ENCODE measurements around the gene C1QTNF5. TPM values are rescaled to one million over a fixed set of nuclear protein-coding genes. Genes with fewer than 3 reads are reported as not detected.

The C1QTNF5 gene
- polyA plus RNA-seq, 2 of the 4 experiments (the other 2 are of a cell fraction) = not detected

GRCh38 chr11:119378851-119379465 lies 38.3 kb upstream of the C1QTNF5 start:
- 47% methylated on average over 10 of the region's 10 CpGs for WGBS (ENCODE audit: missing lambda C conversion rate)
- ChIA-PET POLR2A (no interaction called here), CTCF (interaction anchor here (1.1 to 20.0 kb wide), 9 partner anchors 11 to 209 kb away, joined by 3 to 341 read pairs (median 12); partner anchors contain the start of genes C1QTNF5, MFRP and RNF26)
- Histone ChIP-seq H3K4me2 (no peak overlapping the region), H3K9me3 (no peaks in the 10 kb centered on the region), H3K4me3 (no peak overlapping the region), H3K27ac (no peak overlapping the region), H3K4me1 (peaks cover 10% of the 10 kb centered on the region; the same call in 1 of the 3 replicates)
- no peak for FAIRE-seq
- no peak for DNase-seq (ENCODE audit: low read depth in 1 of 2, low spot score in 1 of 2)
- no peak for TF ChIP-seq CTCF (IDR thresholded peaks at IDR 0.05)
- TF ChIP-seq MYC (IDR thresholded peaks at IDR 0.05; ENCODE audit: borderline replicate concordance, low read length) = no peak
- no peak for TF ChIP-seq CEBPB (IDR thresholded peaks at IDR 0.05)
- TF ChIP-seq FOSB (CRISPR knock-in tag; IDR thresholded peaks at IDR 0.05) = no peak
- no peak for ATAC-seq

GRCh38 chr11:119377961-119378667 lies 37.4 kb upstream of the C1QTNF5 start:
- CTCF ChIA-PET = interaction anchor here (1.1 to 20.0 kb wide), 7 partner anchors 13 to 97 kb away, joined by 3 to 341 read pairs (median 12); partner anchors contain the start of genes C1QTNF5, MFRP and RNF26
- POLR2A ChIA-PET = no interaction called here
- H3K27ac ChIP-seq = no peak overlapping the region
- no peak overlapping the region for H3K4me2 ChIP-seq
- H3K4me3 ChIP-seq = no peak overlapping the region
- no peak for DNase-seq (ENCODE audit: low read depth in 1 of 2, low spot score in 1 of 2)
- no peak for TF ChIP-seq SMC3 (IDR thresholded peaks at IDR 0.05)
- TF ChIP-seq RFX5 (IDR thresholded peaks at IDR 0.05) = no peak
- TF ChIP-seq ATOH8 (CRISPR knock-in tag; IDR thresholded peaks at IDR 0.05; ENCODE audit: low read depth) = no peak
- TF ChIP-seq FOSB (CRISPR knock-in tag; IDR thresholded peaks at IDR 0.05) = no peak
- TF ChIP-seq ZSCAN20 (CRISPR knock-in tag; IDR thresholded peaks at IDR 0.05) = no peak
- no peak for TF ChIP-seq RNF2 (IDR thresholded peaks at IDR 0.05; ENCODE audit: borderline replicate concordance, low read depth)
- no peak for TF ChIP-seq RAD21 (conservative IDR thresholded peaks at IDR 0.05 in 1 of 2, IDR thresholded peaks at IDR 0.05 in 1 of 2)
- no peak for TF ChIP-seq NFE2L2 (conservative IDR thresholded peaks at IDR 0.05; ENCODE audit: low read length)
- no peak for TF ChIP-seq BHLHE40 (IDR thresholded peaks at IDR 0.05; ENCODE audit: low read depth, low read length)
- no peak for TF ChIP-seq EHMT2 (IDR thresholded peaks at IDR 0.05; ENCODE audit: low read depth)
- TF ChIP-seq MAX (IDR thresholded peaks at IDR 0.05) = no peak
- no peak for TF ChIP-seq POLR2A (IDR thresholded peaks at IDR 0.05; ENCODE audit: low read length)
- TF ChIP-seq JUN (IDR thresholded peaks at IDR 0.05) = no peak
- no peak for TF ChIP-seq CBX2 (IDR thresholded peaks at IDR 0.05; ENCODE audit: borderline replicate concordance, low read depth)
- no peak for TF ChIP-seq KDM5A (IDR thresholded peaks at IDR 0.05)
- TF ChIP-seq E2F6 (IDR thresholded peaks at IDR 0.05; ENCODE audit: borderline replicate concordance, low read depth) = no peak
- no peak for TF ChIP-seq JUNB (IDR thresholded peaks at IDR 0.05)
- no peak for TF ChIP-seq TP53 (CRISPR knock-in tag; IDR thresholded peaks at IDR 0.05)
- TF ChIP-seq FOSL2 (IDR thresholded peaks at IDR 0.05) = no peak
- no peak for TF ChIP-seq FOSL2 (CRISPR knock-in tag; IDR thresholded peaks at IDR 0.05)
- no peak for TF ChIP-seq ZC3H11A (IDR thresholded peaks at IDR 0.05)
- no peak for FAIRE-seq
- no peak for ATAC-seq
- H3K9me3 ChIP-seq = no peaks in the 10 kb centered on the region
- WGBS (ENCODE audit: missing lambda C conversion rate) = 66% methylated on average over 5 of the region's 6 CpGs
- peaks cover 10% of the 10 kb centered on the region; the same call in 1 of the 3 replicates for H3K4me1 ChIP-seq
